ENCODE data around the gene RAPGEF2.

Gene RAPGEF2

GRCh38 chr4:159134429-159134828, 31.6 kb downstream of the RAPGEF2 start:
- DNase-seq (ENCODE audit: low read depth), result no peak

GRCh38 chr4:159137176-159137575, 34.3 kb downstream of the RAPGEF2 start:
- DNase-seq (ENCODE audit: low read depth), result no peak

GRCh38 chr4:159138436-159138835, 35.6 kb downstream of the RAPGEF2 start:
- no peak for DNase-seq (ENCODE audit: low read depth)

GRCh38 chr4:159141193-159141592, 38.3 kb downstream of the RAPGEF2 start:
- peak; percentile 49 for DNase-seq (ENCODE audit: low read depth)

- DNase-seq (ENCODE audit: low read depth), result peak; percentile 27
Observed at GRCh38 chr4:159142241-159142640, 39.4 kb downstream of the RAPGEF2 start.

GRCh38 chr4:159142681-159143384, 40.0 kb downstream of the RAPGEF2 start:
- no peak for DNase-seq (ENCODE audit: low read depth)

- no peak for DNase-seq (ENCODE audit: low read depth)
Observed at GRCh38 chr4:159143687-159144086, 40.8 kb downstream of the RAPGEF2 start.

- DNase-seq (ENCODE audit: low read depth), result no peak
Observed at GRCh38 chr4:159144112-159144694, 41.3 kb downstream of the RAPGEF2 start.

- DNase-seq (ENCODE audit: low read depth), result no peak
Observed at GRCh38 chr4:159145318-159145991, 42.6 kb downstream of the RAPGEF2 start.

- DNase-seq (ENCODE audit: low read depth), result peak; percentile 17
Observed at GRCh38 chr4:159145992-159146330, 43.1 kb downstream of the RAPGEF2 start.

- no peak for DNase-seq (ENCODE audit: low read depth)
Observed at GRCh38 chr4:159146488-159146887, 43.6 kb downstream of the RAPGEF2 start.

- DNase-seq (ENCODE audit: low read depth), result no peak
Observed at GRCh38 chr4:159148441-159148840, 45.6 kb downstream of the RAPGEF2 start.

- no peak for DNase-seq (ENCODE audit: low read depth)
Observed at GRCh38 chr4:159149666-159150065, 46.8 kb downstream of the RAPGEF2 start.

GRCh38 chr4:159150396-159150795, 47.5 kb downstream of the RAPGEF2 start:
- DNase-seq (ENCODE audit: low read depth), result no peak

GRCh38 chr4:159150821-159151390, 48.0 kb downstream of the RAPGEF2 start:
- no peak for DNase-seq (ENCODE audit: low read depth)

GRCh38 chr4:159151689-159152088, 48.8 kb downstream of the RAPGEF2 start:
- DNase-seq (ENCODE audit: low read depth), result no peak

- DNase-seq (ENCODE audit: low read depth), result no peak
Observed at GRCh38 chr4:159152181-159152580, 49.3 kb downstream of the RAPGEF2 start.

GRCh38 chr4:159153669-159154068, 50.8 kb downstream of the RAPGEF2 start:
- DNase-seq (ENCODE audit: low read depth), result no peak

GRCh38 chr4:159155119-159155518, 52.2 kb downstream of the RAPGEF2 start:
- no peak for DNase-seq (ENCODE audit: low read depth)

- DNase-seq (ENCODE audit: low read depth), result no peak
Observed at GRCh38 chr4:159158083-159158617, 55.3 kb downstream of the RAPGEF2 start.

- no peak for DNase-seq (ENCODE audit: low read depth)
Observed at GRCh38 chr4:159158985-159159384, 56.1 kb downstream of the RAPGEF2 start.

GRCh38 chr4:159159611-159160010, 56.7 kb downstream of the RAPGEF2 start:
- no peak for DNase-seq (ENCODE audit: low read depth)

GRCh38 chr4:159160242-159160641, 57.4 kb downstream of the RAPGEF2 start:
- peak; percentile 48 for DNase-seq (ENCODE audit: low read depth)

Data from EH (cell line).